Measurements from ENCODE around the gene CD28.

GRCh38 chr2:203777030-203777429, 70.6 kb downstream of the CD28 start:
- TF ChIP-seq EZH2phosphoT487 (conservative IDR thresholded peaks at IDR 0.05; ENCODE audit: low read length) (no peak), CTCF (IDR thresholded peaks at IDR 0.05; ENCODE audit: insufficient read depth, low read length, poor library complexity, severe bottlenecking) (no peak)

Data from SU-DHL-6 (cell line).